Measurements from ENCODE around the gene TMEM231.

DNA sequence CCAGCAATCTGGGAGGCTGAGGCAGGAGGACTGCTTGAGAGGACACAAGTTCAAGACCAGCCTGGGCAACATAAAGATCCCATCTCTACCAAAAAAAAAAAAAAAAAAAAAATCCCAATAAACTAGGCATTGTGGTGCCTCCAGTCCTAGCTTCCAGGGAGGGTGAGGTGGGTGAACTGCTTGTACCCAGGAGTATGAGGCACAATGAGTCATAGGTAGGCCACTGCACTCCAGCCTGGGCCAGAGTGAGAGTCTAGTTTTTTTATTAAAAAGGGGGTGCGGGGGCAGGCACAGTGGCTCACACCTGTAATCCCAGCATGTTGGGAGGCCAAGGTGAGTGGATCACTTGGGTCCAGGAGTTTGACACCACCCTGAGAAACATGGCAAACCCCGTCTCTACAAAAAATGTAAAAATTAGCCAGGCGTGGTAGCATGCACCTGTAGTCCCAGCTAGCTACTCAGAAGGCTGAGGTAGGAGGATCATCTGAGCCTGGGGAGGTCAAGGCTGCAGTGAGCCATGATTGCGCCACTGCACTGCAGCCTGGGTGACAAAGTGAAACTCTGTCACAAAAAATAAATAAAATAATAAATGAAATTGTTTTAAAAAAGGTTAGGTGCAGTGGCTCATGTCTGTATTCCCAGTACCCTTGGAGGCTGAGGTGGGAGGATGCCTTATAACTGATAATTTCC, 53.0 kb downstream of the TMEM231 start:
- TF ChIP-seq, protein P1, sequence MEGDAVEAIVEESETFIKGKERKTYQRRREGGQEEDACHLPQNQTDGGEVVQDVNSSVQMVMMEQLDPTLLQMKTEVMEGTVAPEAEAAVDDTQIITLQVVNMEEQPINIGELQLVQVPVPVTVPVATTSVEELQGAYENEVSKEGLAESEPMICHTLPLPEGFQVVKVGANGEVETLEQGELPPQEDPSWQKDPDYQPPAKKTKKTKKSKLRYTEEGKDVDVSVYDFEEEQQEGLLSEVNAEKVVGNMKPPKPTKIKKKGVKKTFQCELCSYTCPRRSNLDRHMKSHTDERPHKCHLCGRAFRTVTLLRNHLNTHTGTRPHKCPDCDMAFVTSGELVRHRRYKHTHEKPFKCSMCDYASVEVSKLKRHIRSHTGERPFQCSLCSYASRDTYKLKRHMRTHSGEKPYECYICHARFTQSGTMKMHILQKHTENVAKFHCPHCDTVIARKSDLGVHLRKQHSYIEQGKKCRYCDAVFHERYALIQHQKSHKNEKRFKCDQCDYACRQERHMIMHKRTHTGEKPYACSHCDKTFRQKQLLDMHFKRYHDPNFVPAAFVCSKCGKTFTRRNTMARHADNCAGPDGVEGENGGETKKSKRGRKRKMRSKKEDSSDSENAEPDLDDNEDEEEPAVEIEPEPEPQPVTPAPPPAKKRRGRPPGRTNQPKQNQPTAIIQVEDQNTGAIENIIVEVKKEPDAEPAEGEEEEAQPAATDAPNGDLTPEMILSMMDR (IDR thresholded peaks at IDR 0.05), result no peak
- TF ChIP-seq POLR2A (IDR thresholded peaks at IDR 0.05), result no peak
